ENCODE data around the gene LAPTM5. TPM values are rescaled to one million over a fixed set of nuclear protein-coding genes. Genes with fewer than 3 reads are reported as not detected.
A peak's percentile ranks its signal among the peaks of the same experiment; 100 is the strongest.

The LAPTM5 gene
- total and polyA plus RNA-seq, 5 donors from 2014 or later = 552 to 687 (median 589) TPM

GRCh38 chr1:30760596-30761324, 3.2 kb upstream of the LAPTM5 start:
- H3K4me3 Mint-ChIP-seq = peak overlapping the region; percentile 89 to 99 (median 96)
- Histone ChIP-seq H3K9me3 (ENCODE audit: control insufficient read depth in 2 of 2, low read length in 2 of 2) (no peaks in the 10 kb centered on the region), H3K4me3 (ENCODE audit: low read depth, low read length) (peak overlapping the region; percentile 64), H3K27ac (ENCODE audit: insufficient read depth, low read length, poor library complexity, severe bottlenecking) (peak overlapping the region; percentile 94), H3K36me3 (ENCODE audit: control insufficient read depth, insufficient read depth, low read length) (no peaks in the 10 kb centered on the region), H3K27me3 (ENCODE audit: control insufficient read depth, insufficient read depth, low read length) (no peaks in the 10 kb centered on the region), H3K4me1 (ENCODE audit: control insufficient read depth, insufficient read depth, low read length, poor library complexity, severe bottlenecking) (peaks cover 74% of the 10 kb centered on the region)
- H3K4me1 Mint-ChIP-seq = peaks cover 28 to 71% (median 40%) of the 10 kb centered on the region in 4 donors
- DNase-seq (no peak), ATAC-seq (ENCODE audit: low read depth in 2 of 2) (no peak)
- H3K9me3 Mint-ChIP-seq = no peaks in the 10 kb centered on the region
- H3K27ac Mint-ChIP-seq = peak overlapping the region; percentile 93 to 97 (median 97)
- H3K36me3 Mint-ChIP-seq = no peaks in the 10 kb centered on the region
- H3K27me3 Mint-ChIP-seq = no peaks in the 10 kb centered on the region

GRCh38 chr1:30759718-30760281, 2.2 kb upstream of the LAPTM5 start:
- no peaks in the 10 kb centered on the region for H3K36me3 ChIP-seq (ENCODE audit: control insufficient read depth, insufficient read depth, low read length)
- peaks cover 29 to 75% (median 44%) of the 10 kb centered on the region in 4 donors for H3K4me1 Mint-ChIP-seq
- no peaks in the 10 kb centered on the region for H3K27me3 ChIP-seq (ENCODE audit: control insufficient read depth, insufficient read depth, low read length)
- H3K27ac ChIP-seq (ENCODE audit: insufficient read depth, low read length, poor library complexity, severe bottlenecking) = peak overlapping the region; percentile 94
- peak overlapping the region; percentile 91 to 99 (median 96) for H3K4me3 Mint-ChIP-seq
- H3K9me3 Mint-ChIP-seq = no peaks in the 10 kb centered on the region
- peak overlapping the region; percentile 64 for H3K4me3 ChIP-seq (ENCODE audit: low read depth, low read length)
- DNase-seq (peak; percentile 47 to 76 (median 51)), ATAC-seq (ENCODE audit: low read depth in 2 of 2) (peak in 1 of 2 donors; percentile 5)
- no peaks in the 10 kb centered on the region for H3K9me3 ChIP-seq (ENCODE audit: control insufficient read depth in 2 of 2, low read length in 2 of 2)
- H3K36me3 Mint-ChIP-seq = peaks cover 4% of the 10 kb centered on the region
- H3K4me1 ChIP-seq (ENCODE audit: control insufficient read depth, insufficient read depth, low read length, poor library complexity, severe bottlenecking) = peaks cover 81% of the 10 kb centered on the region
- H3K27ac Mint-ChIP-seq = peak overlapping the region; percentile 93 to 97 (median 97)
- no peaks in the 10 kb centered on the region for H3K27me3 Mint-ChIP-seq

- peak in 1 of 3 donors; percentile 54 for DNase-seq
- peaks cover 90% of the 10 kb centered on the region for H3K4me1 ChIP-seq (ENCODE audit: control insufficient read depth, insufficient read depth, low read length, poor library complexity, severe bottlenecking)
- peaks cover 5% of the 10 kb centered on the region for H3K36me3 Mint-ChIP-seq
- H3K27me3 ChIP-seq (ENCODE audit: control insufficient read depth, insufficient read depth, low read length) = no peaks in the 10 kb centered on the region
- peak overlapping the region; percentile 94 to 99 (median 98) for H3K4me3 Mint-ChIP-seq
- no peak for ATAC-seq (ENCODE audit: low read depth in 2 of 2)
- H3K27ac ChIP-seq (ENCODE audit: insufficient read depth, low read length, poor library complexity, severe bottlenecking) = peak overlapping the region; percentile 94
- H3K9me3 ChIP-seq (ENCODE audit: control insufficient read depth in 2 of 2, low read length in 2 of 2) = no peaks in the 10 kb centered on the region
- H3K27me3 Mint-ChIP-seq = peaks cover 2% of the 10 kb centered on the region
- H3K4me3 ChIP-seq (ENCODE audit: low read depth, low read length) = peak overlapping the region; percentile 64
- no peaks in the 10 kb centered on the region for H3K9me3 Mint-ChIP-seq
- H3K27ac Mint-ChIP-seq = peak overlapping the region; percentile 91 to 98 (median 97)
- H3K36me3 ChIP-seq (ENCODE audit: control insufficient read depth, insufficient read depth, low read length) = no peaks in the 10 kb centered on the region
- H3K4me1 Mint-ChIP-seq = peaks cover 30 to 84% (median 48%) of the 10 kb centered on the region in 4 donors
These were observed 1.3 kb upstream of the LAPTM5 start for GRCh38 chr1:30758785-30759380.

- DNase-seq (no peak), ATAC-seq (ENCODE audit: low read depth in 2 of 2) (no peak)
- H3K4me1 ChIP-seq (ENCODE audit: control insufficient read depth, insufficient read depth, low read length, poor library complexity, severe bottlenecking) = peaks cover 97% of the 10 kb centered on the region
- no peaks in the 10 kb centered on the region for H3K9me3 ChIP-seq (ENCODE audit: control insufficient read depth in 2 of 2, low read length in 2 of 2)
- peaks cover 37 to 89% (median 55%) of the 10 kb centered on the region in 4 donors for H3K4me1 Mint-ChIP-seq
- H3K27ac ChIP-seq (ENCODE audit: insufficient read depth, low read length, poor library complexity, severe bottlenecking) = peak overlapping the region; percentile 94
- peak overlapping the region; percentile 94 to 99 (median 98) for H3K4me3 Mint-ChIP-seq
- peaks cover 4% of the 10 kb centered on the region for H3K27me3 Mint-ChIP-seq
- peaks cover 12% of the 10 kb centered on the region for H3K36me3 Mint-ChIP-seq
- H3K27ac Mint-ChIP-seq = peak overlapping the region; percentile 91 to 98 (median 97)
- H3K4me3 ChIP-seq (ENCODE audit: low read depth, low read length) = peak overlapping the region; percentile 97
- no peaks in the 10 kb centered on the region for H3K9me3 Mint-ChIP-seq
- no peaks in the 10 kb centered on the region for H3K36me3 ChIP-seq (ENCODE audit: control insufficient read depth, insufficient read depth, low read length)
- no peaks in the 10 kb centered on the region for H3K27me3 ChIP-seq (ENCODE audit: control insufficient read depth, insufficient read depth, low read length)
These were observed 631 bp upstream of the LAPTM5 start for GRCh38 chr1:30758121-30758688.

- no peaks in the 10 kb centered on the region for H3K27me3 ChIP-seq (ENCODE audit: control insufficient read depth, insufficient read depth, low read length)
- H3K36me3 ChIP-seq (ENCODE audit: control insufficient read depth, insufficient read depth, low read length) = peaks cover 8% of the 10 kb centered on the region
- H3K4me3 ChIP-seq (ENCODE audit: low read depth, low read length) = peak overlapping the region; percentile 97
- peak overlapping the region; percentile 94 for H3K27ac ChIP-seq (ENCODE audit: insufficient read depth, low read length, poor library complexity, severe bottlenecking)
- H3K27me3 Mint-ChIP-seq = peaks cover 4% of the 10 kb centered on the region
- H3K4me1 ChIP-seq (ENCODE audit: control insufficient read depth, insufficient read depth, low read length, poor library complexity, severe bottlenecking) = peaks cover 99% of the 10 kb centered on the region
- peaks cover 29 to 89% (median 56%) of the 10 kb centered on the region in 4 donors for H3K4me1 Mint-ChIP-seq
- no peaks in the 10 kb centered on the region for H3K9me3 Mint-ChIP-seq
- peaks cover 16% of the 10 kb centered on the region for H3K36me3 Mint-ChIP-seq
- H3K27ac Mint-ChIP-seq = peak overlapping the region; percentile 97 to 98 (median 98)
- H3K4me3 Mint-ChIP-seq = peak overlapping the region; percentile 94 to 99 (median 98)
- H3K9me3 ChIP-seq (ENCODE audit: control insufficient read depth in 2 of 2, low read length in 2 of 2) = no peaks in the 10 kb centered on the region
- peak; percentile 54 to 84 (median 59) for DNase-seq
- peak; percentile 64 to 72 for ATAC-seq (ENCODE audit: low read depth in 2 of 2)
These were observed 826 bp downstream of the LAPTM5 start for GRCh38 chr1:30756545-30757351.

GRCh38 chr1:30756206-30756544, 1.4 kb downstream of the LAPTM5 start:
- ATAC-seq (ENCODE audit: low read depth in 2 of 2) = no peak
- no peaks in the 10 kb centered on the region for H3K9me3 Mint-ChIP-seq

GRCh38 chr1:30755746-30756145, 1.8 kb downstream of the LAPTM5 start:
- Mint-ChIP-seq H3K9me3 (no peaks in the 10 kb centered on the region), H3K36me3 (peaks cover 16% of the 10 kb centered on the region), H3K27me3 (peaks cover 4% of the 10 kb centered on the region), H3K4me1 (peaks cover 22 to 89% (median 53%) of the 10 kb centered on the region in 4 donors), H3K27ac (peak overlapping the region; percentile 97 to 98 (median 98)), H3K4me3 (peak overlapping the region; percentile 94 to 99 (median 98))
- peak overlapping the region; percentile 94 for H3K27ac ChIP-seq (ENCODE audit: insufficient read depth, low read length, poor library complexity, severe bottlenecking)
- H3K27me3 ChIP-seq (ENCODE audit: control insufficient read depth, insufficient read depth, low read length) = no peaks in the 10 kb centered on the region
- ATAC-seq (ENCODE audit: low read depth in 2 of 2) = no peak
- peaks cover 8% of the 10 kb centered on the region for H3K36me3 ChIP-seq (ENCODE audit: control insufficient read depth, insufficient read depth, low read length)
- H3K4me1 ChIP-seq (ENCODE audit: control insufficient read depth, insufficient read depth, low read length, poor library complexity, severe bottlenecking) = peaks cover 99% of the 10 kb centered on the region
- H3K4me3 ChIP-seq (ENCODE audit: low read depth, low read length) = peak overlapping the region; percentile 97
- no peak for DNase-seq
- H3K9me3 ChIP-seq (ENCODE audit: control insufficient read depth in 2 of 2, low read length in 2 of 2) = no peaks in the 10 kb centered on the region

More at GRCh38 chr1:30756206-30756544, 1.4 kb downstream of the LAPTM5 start:
- Histone ChIP-seq H3K4me3 (ENCODE audit: low read depth, low read length) (peak overlapping the region; percentile 97), H3K27me3 (ENCODE audit: control insufficient read depth, insufficient read depth, low read length) (no peaks in the 10 kb centered on the region), H3K27ac (ENCODE audit: insufficient read depth, low read length, poor library complexity, severe bottlenecking) (peak overlapping the region; percentile 94), H3K4me1 (ENCODE audit: control insufficient read depth, insufficient read depth, low read length, poor library complexity, severe bottlenecking) (peaks cover 99% of the 10 kb centered on the region), H3K36me3 (ENCODE audit: control insufficient read depth, insufficient read depth, low read length) (peaks cover 8% of the 10 kb centered on the region), H3K9me3 (ENCODE audit: control insufficient read depth in 2 of 2, low read length in 2 of 2) (no peaks in the 10 kb centered on the region)
- Mint-ChIP-seq H3K4me1 (peaks cover 27 to 89% (median 55%) of the 10 kb centered on the region in 4 donors), H3K36me3 (peaks cover 16% of the 10 kb centered on the region), H3K27me3 (peaks cover 4% of the 10 kb centered on the region), H3K4me3 (peak overlapping the region; percentile 94 to 99 (median 98)), H3K27ac (peak overlapping the region; percentile 97 to 98 (median 98))
- no peak for DNase-seq
